Mononuclear cell (primary cell): Measurements from ENCODE around the gene CAPN2. TPM values are rescaled to one million over a fixed set of nuclear protein-coding genes. Genes with fewer than 3 reads are reported as not detected.

Experiments used
- H3K27me3 ChIP-seq: 2 replicates; pipeline ENCODE4 v1.6.0; 2011; ENCODE audit warnings: low read length, control low read depth; ENCODE audit not compliant: insufficient read depth
- H3K4me1 ChIP-seq: 2 replicates; pipeline ENCODE4 v1.5.1; 2011; ENCODE audit warnings: mild to moderate bottlenecking, low read length, control low read depth; ENCODE audit not compliant: insufficient read depth
- H3K4me3 ChIP-seq: 2 replicates; pipeline ENCODE4 v1.5.1; 2011; ENCODE audit warnings: mild to moderate bottlenecking, low read length, moderate library complexity
- H3K9me3 ChIP-seq: 2 replicates; pipeline ENCODE4 v1.5.1; 2011; ENCODE audit warnings: low read depth, mild to moderate bottlenecking, control low read depth, low read length
- total RNA-seq: library from RNA; depleted of rRNA; stranded (reverse); fragments of >200 nt; gene quantifications from one replicate; pipeline ENCODE4 v1.2.3, GENCODE V29; 2012

The CAPN2 gene
- total RNA-seq, 1 donor = 146 TPM

DNA sequence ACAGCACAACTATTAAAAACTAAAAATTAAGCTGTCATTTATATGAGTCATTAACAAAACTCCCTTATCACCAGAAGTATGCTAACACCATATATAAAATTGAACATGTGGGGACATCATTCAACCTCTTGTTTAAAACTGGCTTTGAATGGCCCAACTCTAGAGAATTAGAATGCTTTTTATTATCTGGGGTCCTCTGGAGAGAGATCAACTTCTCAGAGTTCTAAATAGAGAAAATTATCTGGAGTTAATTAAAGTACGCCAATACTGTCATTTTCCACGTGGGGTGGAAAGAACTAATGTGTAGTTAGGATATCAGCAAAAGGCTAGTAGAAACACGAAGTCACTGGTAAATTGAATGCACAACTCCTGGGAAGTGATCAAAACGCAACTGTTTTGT, 21.2 kb upstream of the CAPN2 start:
- Histone ChIP-seq H3K9me3 (no peaks in the 10 kb centered on the region), H3K27me3 (peaks cover 2% of the 10 kb centered on the region), H3K4me3 (no peak overlapping the region), H3K4me1 (no peaks in the 10 kb centered on the region)

DNA sequence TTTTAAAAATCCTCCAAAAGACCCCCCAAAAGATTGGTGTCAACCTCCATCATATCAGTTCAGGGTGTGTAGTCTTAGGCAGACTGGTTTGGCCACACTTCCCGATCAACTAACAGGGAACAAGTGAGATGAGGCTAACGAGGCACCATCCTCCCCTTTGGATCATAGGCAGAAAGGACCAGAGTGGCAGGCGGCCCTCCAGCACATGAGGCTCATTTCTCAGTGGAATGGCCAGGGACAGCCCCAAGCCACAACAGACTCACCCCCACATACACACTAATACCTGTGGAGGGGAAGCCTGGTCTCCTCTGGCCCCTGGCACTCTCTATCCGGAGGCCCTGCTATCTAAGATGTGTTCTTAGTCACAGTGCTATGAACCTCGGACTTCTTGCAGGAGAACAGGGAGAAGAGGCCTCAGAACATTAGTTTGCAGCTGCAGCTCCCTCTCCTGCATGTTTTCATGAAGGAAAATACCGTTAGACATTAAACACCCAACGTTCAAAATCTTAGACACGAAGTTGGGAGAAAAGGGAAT, 17.3 kb upstream of the CAPN2 start:
- peaks cover 7% of the 10 kb centered on the region for H3K4me1 ChIP-seq
- no peaks in the 10 kb centered on the region for H3K27me3 ChIP-seq
- no peak overlapping the region for H3K4me3 ChIP-seq
- no peaks in the 10 kb centered on the region for H3K9me3 ChIP-seq

DNA sequence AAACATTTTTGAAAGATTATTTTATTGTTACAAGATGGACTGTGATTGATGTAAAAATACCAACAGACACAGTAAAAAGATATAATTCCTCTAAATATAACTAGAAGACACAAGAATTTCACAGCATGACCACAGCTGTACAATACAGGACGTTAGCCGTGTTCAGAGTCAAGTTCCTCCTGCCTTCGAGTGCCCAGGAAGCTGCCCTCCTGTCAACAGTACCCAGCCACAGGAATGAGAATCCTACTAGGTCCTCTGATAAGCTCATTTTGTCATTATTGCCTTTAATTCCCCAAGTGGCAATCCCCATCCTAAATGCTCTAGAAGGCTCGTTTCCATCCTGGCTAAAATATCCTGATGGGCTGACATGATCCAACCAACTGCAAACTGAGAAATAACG, 16.4 kb upstream of the CAPN2 start:
- H3K27me3 ChIP-seq = no peaks in the 10 kb centered on the region
- no peak overlapping the region for H3K4me3 ChIP-seq
- H3K9me3 ChIP-seq = no peaks in the 10 kb centered on the region
- peaks cover 7% of the 10 kb centered on the region for H3K4me1 ChIP-seq

DNA sequence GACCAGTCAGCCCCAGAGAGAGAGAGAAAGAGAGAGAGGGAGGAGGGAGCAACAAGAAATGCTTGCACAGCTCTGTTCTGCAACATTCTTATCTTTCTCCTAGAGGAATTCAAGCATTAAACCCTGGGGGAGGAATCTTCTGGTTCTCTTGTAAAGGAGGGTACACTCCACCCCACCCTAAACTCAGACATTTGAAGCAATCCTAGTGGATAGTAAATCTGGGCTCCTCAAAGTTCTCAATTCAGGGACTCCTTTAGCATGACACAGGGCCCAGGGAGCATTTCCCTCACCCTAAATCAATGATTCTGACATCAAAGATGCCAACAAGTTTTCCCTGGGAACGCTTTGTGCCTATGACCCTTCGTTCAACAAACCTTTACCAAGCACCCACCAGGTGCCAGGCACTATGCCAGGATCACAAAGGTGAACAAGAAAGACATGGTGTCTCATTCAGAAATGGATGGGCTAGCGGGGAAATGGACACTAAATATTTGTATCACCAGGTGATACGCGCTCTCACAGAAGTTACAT, 11.9 kb upstream of the CAPN2 start:
- H3K4me1 ChIP-seq = peaks cover 7% of the 10 kb centered on the region
- H3K4me3 ChIP-seq = no peak overlapping the region
- H3K9me3 ChIP-seq = no peaks in the 10 kb centered on the region
- H3K27me3 ChIP-seq = no peaks in the 10 kb centered on the region

DNA sequence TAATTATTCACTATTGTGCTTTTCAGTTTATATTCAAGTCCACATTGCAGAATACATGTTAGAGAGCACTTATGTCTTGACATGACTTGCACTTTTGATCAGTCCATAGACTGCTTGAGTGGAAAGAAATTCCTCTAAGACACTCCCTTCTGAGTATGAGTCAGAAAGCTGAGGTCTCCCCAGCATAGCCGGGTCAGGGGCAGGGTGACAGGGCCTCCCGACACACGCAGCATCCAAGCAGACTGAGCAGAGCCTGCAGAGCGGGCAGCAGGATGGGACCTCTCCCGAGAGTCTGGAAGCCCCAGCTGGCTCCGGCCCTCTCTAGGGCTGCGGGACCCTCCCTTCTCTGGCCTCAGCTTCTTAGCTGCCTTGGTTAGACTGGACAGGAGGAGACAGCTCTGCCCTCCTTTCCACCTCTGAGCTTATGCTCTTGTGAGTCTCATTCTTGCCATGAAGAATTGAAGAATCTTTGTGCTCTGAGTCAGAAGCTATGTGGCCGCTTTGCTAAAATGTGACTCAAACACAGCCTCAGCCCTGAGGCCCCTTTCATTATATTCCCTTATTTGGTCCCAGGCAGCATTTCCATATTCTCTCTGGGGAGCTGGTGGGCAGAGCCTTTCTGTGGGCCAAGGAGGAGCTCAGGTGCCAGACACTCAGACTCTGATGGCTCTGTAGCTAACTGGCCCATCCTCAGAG, 11.2 kb upstream of the CAPN2 start:
- H3K27me3 ChIP-seq = no peaks in the 10 kb centered on the region
- H3K9me3 ChIP-seq = no peaks in the 10 kb centered on the region
- no peak overlapping the region for H3K4me3 ChIP-seq
- peaks cover 7% of the 10 kb centered on the region for H3K4me1 ChIP-seq

DNA sequence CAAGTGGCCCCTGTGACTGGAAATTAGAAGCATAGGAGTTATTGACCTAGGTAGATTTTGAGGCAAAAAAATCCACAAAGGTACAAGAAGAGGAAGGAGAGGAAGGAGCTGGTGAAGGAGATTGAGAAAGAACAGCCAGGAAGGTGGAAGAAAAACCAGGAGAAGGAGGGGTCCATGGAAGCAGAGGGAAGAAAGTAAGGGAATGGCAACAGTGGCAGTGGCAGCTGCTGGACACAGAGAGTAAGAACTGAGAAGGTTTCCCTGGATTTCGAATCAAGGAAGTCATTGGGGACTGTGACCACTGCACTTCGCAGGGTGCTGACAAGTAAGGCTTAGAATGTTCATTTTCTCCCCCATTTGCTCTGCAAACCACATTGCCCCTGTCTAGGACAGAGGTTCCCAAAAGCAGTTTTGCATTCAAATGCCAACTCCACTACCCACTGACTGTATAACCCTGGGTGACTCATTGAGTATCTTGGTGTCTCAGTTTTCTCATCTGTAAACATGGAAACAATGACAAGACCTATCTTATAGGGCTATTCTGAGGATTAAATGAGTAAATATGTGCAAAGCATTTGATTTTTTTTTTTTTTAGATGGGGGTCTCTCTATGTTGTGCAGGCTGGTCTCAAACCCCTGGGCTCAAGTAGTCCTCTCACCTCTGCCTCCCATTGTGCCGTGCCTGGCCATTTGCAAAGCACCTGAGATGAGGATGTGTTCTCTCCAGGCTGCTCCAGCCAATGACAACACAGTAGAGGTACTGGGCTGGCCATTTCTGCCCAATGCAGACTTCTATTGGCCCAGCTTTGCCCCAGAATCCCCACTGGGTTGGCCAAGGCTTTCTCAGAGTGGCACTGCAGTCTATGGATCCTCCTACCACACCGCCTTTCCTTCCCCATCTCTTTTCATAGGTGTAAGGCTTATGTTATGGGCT, 9.3 kb upstream of the CAPN2 start:
- Histone ChIP-seq H3K4me1 (peaks cover 6% of the 10 kb centered on the region), H3K9me3 (no peaks in the 10 kb centered on the region), H3K27me3 (no peaks in the 10 kb centered on the region), H3K4me3 (no peak overlapping the region)

DNA sequence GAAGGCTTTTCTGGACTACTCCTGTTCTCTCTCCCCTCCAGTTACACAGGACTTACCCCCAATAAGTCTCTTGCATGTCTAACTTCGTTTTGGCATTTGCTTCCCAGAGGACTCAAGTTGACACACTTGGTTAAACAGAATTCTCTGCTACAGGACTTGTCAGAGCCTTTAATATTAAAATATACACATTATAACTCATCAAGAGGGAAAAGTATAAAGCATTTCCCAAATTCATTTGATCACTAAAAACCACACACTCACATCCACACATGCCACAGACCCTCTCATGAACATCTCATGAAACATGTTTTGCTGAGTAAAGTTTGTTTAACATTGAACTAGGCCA, 8.7 kb upstream of the CAPN2 start:
- H3K4me1 ChIP-seq = no peaks in the 10 kb centered on the region

DNA sequence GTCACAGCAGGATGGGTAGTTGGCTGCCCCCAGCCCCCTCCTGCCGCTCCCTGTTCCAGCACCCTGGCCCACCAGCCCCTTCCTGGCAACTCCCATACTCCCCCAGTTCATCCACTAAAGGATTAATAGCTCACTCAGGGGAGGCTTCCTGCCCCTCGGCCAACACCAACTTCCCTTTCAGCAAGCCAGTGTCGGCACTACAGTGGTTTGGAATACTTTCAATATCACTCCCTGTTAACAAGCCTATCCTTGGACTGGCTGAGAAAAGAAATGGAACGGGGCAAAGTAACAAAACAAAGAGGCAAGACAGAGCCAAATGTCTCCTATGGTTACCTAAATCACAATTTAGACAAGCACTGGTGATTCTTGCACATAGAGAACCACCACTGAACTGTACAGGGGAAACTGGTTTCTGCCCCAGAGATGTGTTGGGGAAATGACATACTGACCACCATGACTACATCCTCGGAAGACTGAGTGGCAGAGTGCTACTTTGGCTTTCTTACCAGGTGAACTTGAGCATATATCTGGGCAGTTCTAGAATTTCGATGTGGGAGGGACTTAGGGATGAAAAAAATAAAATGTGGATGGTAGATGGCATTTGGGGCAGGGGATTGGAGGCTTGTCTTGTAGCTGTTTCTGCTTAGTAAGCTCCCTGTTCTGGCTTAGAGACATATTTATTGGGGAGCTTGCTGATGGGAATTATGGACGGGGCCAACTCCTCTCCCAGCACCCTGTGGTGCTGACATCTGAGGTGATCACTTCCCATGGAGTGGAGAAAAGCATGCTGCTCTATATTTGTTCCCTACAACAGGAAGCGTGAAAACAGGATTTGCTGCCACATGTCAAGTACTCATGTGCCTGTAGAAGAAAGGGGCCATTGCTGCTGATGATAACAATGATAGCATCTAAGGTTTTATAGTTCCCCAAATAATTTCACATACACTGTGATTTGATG, 7.1 kb upstream of the CAPN2 start:
- no peak overlapping the region for H3K4me3 ChIP-seq

More for the DNA sequence above, 8.7 kb upstream of the CAPN2 start:
- Histone ChIP-seq H3K9me3 (no peaks in the 10 kb centered on the region), H3K4me3 (no peak overlapping the region), H3K27me3 (no peaks in the 10 kb centered on the region)

DNA sequence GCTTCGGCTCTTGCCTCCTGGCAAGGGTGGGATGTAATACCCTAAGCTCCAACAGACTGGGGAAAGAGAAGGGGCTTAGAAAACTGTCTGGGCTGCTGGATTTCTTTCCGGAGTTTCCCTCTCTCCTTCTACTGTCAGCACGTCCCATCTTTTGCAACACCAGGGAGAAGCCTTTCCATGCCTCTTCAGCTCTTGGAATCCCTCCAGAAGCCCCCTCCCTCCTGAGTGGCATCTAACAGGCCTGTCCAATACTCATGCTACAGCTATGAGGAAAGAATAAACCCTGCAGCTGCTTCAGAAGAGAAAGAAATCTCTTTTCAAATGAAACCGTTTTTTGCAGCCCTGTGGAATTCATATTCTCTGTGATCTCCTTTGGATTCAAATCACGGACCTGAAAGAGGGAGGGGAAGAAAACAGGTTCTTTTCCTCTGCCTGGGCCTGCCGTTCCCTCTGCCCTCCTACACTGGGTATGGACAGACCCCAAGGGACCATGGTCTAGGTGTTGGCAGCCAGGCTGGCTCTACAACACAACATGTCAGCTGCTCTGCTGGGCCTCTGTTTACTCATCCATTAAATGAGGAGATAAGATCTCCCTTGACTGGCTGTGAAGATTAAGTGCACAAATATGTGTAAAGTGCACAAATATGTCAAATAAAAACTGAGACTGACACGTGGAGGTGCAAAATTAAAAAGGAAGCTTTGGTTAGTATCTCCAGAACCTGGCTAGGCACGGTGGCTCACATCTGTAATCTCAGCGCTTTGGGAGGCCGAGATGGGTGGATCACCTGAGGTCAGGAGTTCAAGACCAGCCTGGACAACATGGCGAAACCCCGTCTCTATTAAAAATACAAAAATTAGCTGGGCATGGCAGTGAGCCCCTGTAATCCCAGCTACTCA, 6.0 kb upstream of the CAPN2 start:
- Histone ChIP-seq H3K4me3 (no peak overlapping the region), H3K9me3 (no peaks in the 10 kb centered on the region), H3K27me3 (no peaks in the 10 kb centered on the region), H3K4me1 (no peaks in the 10 kb centered on the region)

More for the DNA sequence above, 7.1 kb upstream of the CAPN2 start:
- Histone ChIP-seq H3K27me3 (no peaks in the 10 kb centered on the region), H3K9me3 (no peaks in the 10 kb centered on the region), H3K4me1 (no peaks in the 10 kb centered on the region)

DNA sequence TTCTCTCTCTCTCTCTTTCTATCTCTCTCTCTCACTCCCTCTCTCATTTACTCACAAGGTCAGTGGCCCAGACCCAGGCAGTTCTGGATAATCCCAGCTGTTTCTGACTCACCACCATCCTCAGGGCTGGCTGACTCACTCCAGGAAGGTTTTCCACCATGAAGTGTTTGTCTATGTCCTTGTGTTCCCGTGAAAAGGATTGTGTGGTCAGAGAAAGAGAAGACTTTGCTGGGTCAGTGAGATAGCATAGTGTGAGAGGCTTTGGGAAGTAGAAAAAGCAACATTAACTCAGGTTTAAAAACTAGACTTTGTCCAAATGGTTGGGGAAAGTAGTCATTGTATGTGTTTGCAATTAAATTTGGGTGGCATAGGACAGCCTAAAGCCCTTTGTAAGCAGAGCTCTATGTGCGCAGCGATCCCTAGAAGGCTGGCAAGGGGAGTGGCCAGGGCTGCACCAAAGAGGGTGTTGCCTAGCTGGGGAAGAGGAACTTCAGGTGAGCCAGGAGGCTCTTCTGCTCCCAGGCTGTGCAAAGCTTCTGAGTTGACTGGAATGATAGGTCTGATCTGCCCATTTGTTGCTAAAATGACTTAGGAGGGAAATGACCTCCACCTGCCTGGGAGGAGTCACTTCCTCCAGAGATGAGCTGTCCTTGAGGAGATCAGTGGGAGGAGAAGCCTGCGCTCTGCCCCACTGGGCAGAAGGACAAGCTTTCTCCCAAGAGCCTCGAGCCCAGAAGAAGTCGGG, 4.9 kb upstream of the CAPN2 start:
- Histone ChIP-seq H3K4me3 (no peak overlapping the region), H3K9me3 (no peaks in the 10 kb centered on the region)

DNA sequence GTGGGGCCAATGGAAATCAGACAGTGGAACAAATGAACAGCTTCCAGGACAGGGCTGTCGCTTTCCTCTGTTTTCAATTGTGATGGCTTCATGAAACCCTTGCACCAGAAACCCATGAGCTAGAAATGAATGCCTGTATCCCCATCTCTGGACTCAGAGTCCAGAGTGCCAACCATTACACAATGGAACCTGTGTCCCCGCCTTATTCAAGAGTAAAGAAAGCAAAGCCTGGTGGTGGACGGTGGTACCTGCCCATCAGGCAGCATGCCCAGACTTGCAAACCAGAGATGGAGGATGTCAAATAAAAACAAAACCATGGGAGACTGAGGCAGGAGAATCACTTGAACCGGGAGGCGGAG, 4.4 kb upstream of the CAPN2 start:
- no peak overlapping the region for H3K4me3 ChIP-seq
- H3K9me3 ChIP-seq = no peaks in the 10 kb centered on the region
- H3K27me3 ChIP-seq = no peaks in the 10 kb centered on the region
- peaks cover 8% of the 10 kb centered on the region for H3K4me1 ChIP-seq

More for the DNA sequence above, 4.9 kb upstream of the CAPN2 start:
- Histone ChIP-seq H3K4me1 (peaks cover 7% of the 10 kb centered on the region), H3K27me3 (no peaks in the 10 kb centered on the region)

DNA sequence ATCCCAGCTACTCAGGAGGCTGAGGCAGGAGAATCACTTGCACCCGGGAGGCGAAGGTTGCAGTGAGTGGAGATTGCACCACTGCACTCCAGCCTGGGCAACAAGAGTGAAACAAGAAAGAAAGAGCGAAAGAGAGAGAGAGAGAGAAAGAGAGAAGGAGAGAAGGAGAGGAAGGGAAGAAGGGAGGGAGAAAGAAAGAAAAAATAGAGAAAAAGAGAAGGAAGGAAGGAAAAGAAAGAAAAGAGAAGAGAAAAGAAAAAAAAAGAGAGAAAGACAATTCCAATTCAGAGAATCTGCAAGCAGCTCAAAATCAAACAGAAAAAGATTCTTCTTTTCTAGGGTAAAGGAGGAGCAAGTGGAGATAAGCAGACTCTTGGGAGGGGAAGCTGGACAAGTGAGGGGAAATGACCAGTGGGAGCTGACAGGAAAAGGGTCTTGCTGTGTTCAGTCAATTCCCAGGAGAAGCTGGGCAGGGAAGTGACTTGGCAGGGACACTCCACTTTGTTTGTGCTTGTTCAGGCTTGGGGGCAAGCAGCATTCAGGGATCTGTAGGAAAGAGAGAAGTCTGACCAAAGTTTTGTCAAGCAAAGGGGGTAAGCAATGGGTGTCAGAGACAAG, 3.6 kb upstream of the CAPN2 start:
- H3K27me3 ChIP-seq = no peaks in the 10 kb centered on the region

DNA sequence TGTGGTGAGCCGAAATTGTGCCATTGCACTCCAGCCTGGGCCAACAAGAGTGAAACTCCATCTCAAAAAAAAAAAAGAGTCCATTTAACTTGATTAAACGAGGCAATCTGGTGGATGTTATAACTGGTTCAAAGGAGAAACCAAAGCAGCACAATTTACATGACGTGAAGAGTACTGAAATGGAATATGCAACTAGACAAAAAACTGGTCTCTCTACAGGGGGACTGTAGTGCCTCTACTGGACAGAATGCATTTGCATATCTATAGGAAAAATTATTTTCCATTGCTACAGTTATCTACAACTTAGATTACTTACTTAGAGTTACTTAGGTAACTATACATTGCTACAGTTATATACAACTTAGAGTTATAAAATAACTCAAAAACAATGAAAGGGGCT, 2.7 kb upstream of the CAPN2 start:
- Histone ChIP-seq H3K27me3 (no peaks in the 10 kb centered on the region), H3K9me3 (no peaks in the 10 kb centered on the region), H3K4me1 (peaks cover 24% of the 10 kb centered on the region), H3K4me3 (no peak overlapping the region)

More for the DNA sequence above, 3.6 kb upstream of the CAPN2 start:
- Histone ChIP-seq H3K9me3 (no peaks in the 10 kb centered on the region), H3K4me3 (no peak overlapping the region), H3K4me1 (peaks cover 16% of the 10 kb centered on the region)
